Progenitor cell of endocrine pancreas (in vitro differentiated cells): Measurements from ENCODE around the gene GMDS. TPM values are rescaled to one million over a fixed set of nuclear protein-coding genes. Genes with fewer than 3 reads are reported as not detected.

Source experiments
- DNase-seq: peaks from one replicate; pipeline ENCODE4 v3.0.0; 2021; ENCODE audit warnings: low spot score; ENCODE audit not compliant: unreplicated experiment
- H3K27ac Mint-ChIP-seq: 2 replicates; pipeline ENCODE4 v1.8.0; 2021; ENCODE audit warnings: mild to moderate bottlenecking, moderate library complexity, mixed read lengths
- H3K27me3 Mint-ChIP-seq: 2 replicates; pipeline ENCODE4 v1.8.0; 2021; ENCODE audit warnings: mixed read lengths
- H3K36me3 Mint-ChIP-seq: 2 replicates; pipeline ENCODE4 v1.8.0; 2022; ENCODE audit warnings: mixed read lengths; ENCODE audit not compliant: insufficient read depth
- H3K4me1 Mint-ChIP-seq: 2 replicates; pipeline ENCODE4 v1.8.0; 2021; ENCODE audit warnings: low read depth, mixed read lengths
- H3K4me3 Mint-ChIP-seq: 2 replicates; pipeline ENCODE4 v1.8.0; 2021; ENCODE audit warnings: low read depth, mild to moderate bottlenecking, moderate library complexity, mixed read lengths
- H3K9me3 Mint-ChIP-seq: 2 replicates; pipeline ENCODE4 v1.8.0; 2021; ENCODE audit warnings: low read depth, mixed read lengths
- CTCF ChIP-seq: fragments of 200-600 bp; sonication (generic); IDR thresholded peaks from one replicate; pipeline ENCODE4 v1.5.0; 2021; ENCODE audit warnings: antibody characterized with exemption, mild to moderate bottlenecking; ENCODE audit not compliant: unreplicated experiment
- total RNA-seq: library from RNA; stranded (reverse); gene quantifications from 2 replicates; pipeline ENCODE4 v1.2.1, GENCODE V29; 2021

The GMDS gene
- total RNA-seq, 1 donor from 2014 or later: 17.2 TPM

GRCh38 chr6:1724124-1724523 lies 521.3 kb downstream of the GMDS start:
- TF ChIP-seq CTCF: no peak
- no peaks in the 10 kb centered on the region for H3K36me3 Mint-ChIP-seq
- H3K27ac Mint-ChIP-seq: peak overlapping the region; percentile 15
- no peak overlapping the region for H3K4me3 Mint-ChIP-seq
- DNase-seq: no peak
- H3K4me1 Mint-ChIP-seq: peaks cover 13% of the 10 kb centered on the region
- no peaks in the 10 kb centered on the region for H3K9me3 Mint-ChIP-seq
- H3K27me3 Mint-ChIP-seq: peaks cover 18% of the 10 kb centered on the region

GRCh38 chr6:1722801-1723200 lies 522.6 kb downstream of the GMDS start:
- Mint-ChIP-seq H3K4me3 (no peak overlapping the region), H3K36me3 (no peaks in the 10 kb centered on the region), H3K27ac (no peak overlapping the region), H3K4me1 (peaks cover 13% of the 10 kb centered on the region), H3K9me3 (no peaks in the 10 kb centered on the region), H3K27me3 (peaks cover 18% of the 10 kb centered on the region)
- no peak for DNase-seq
- no peak for TF ChIP-seq CTCF

GRCh38 chr6:1720620-1721322 lies 524.6 kb downstream of the GMDS start:
- no peak for TF ChIP-seq CTCF
- Mint-ChIP-seq H3K4me3 (no peak overlapping the region), H3K4me1 (peaks cover 11% of the 10 kb centered on the region), H3K27me3 (peaks cover 5% of the 10 kb centered on the region), H3K36me3 (no peaks in the 10 kb centered on the region), H3K9me3 (no peaks in the 10 kb centered on the region), H3K27ac (no peak overlapping the region)
- DNase-seq: no peak

- no peak overlapping the region for H3K27ac Mint-ChIP-seq
- TF ChIP-seq CTCF: no peak
- H3K27me3 Mint-ChIP-seq: peaks cover 4% of the 10 kb centered on the region
- H3K4me1 Mint-ChIP-seq: peaks cover 11% of the 10 kb centered on the region
- DNase-seq: no peak
- no peaks in the 10 kb centered on the region for H3K36me3 Mint-ChIP-seq
- no peaks in the 10 kb centered on the region for H3K9me3 Mint-ChIP-seq
- H3K4me3 Mint-ChIP-seq: no peak overlapping the region
Observed at GRCh38 chr6:1719922-1720321, 525.5 kb downstream of the GMDS start.

GRCh38 chr6:1716868-1717267 lies 528.5 kb downstream of the GMDS start:
- H3K4me3 Mint-ChIP-seq: no peak overlapping the region
- peaks cover 1% of the 10 kb centered on the region for H3K27me3 Mint-ChIP-seq
- H3K9me3 Mint-ChIP-seq: no peaks in the 10 kb centered on the region
- H3K4me1 Mint-ChIP-seq: peaks cover 2% of the 10 kb centered on the region
- no peak overlapping the region for H3K27ac Mint-ChIP-seq
- no peak for TF ChIP-seq CTCF
- no peak for DNase-seq
- H3K36me3 Mint-ChIP-seq: no peaks in the 10 kb centered on the region
